Kidney (tissue), 14 donors: ENCODE measurements around the gene FAM136A. TPM values are rescaled to one million over a fixed set of nuclear protein-coding genes. Genes with fewer than 3 reads are reported as not detected.

Experiments used
- DNase-seq, 5 donors: peaks; one replicate each; pipeline ENCODE4 v3.0.0-alpha.2; 2013 to 2020
- FAIRE-seq: peaks from 2 replicates; lab custom pipeline; 2012; peaks lifted over from hg19 to GRCh38; lab: Jason Lieb, UNC
- H3K27ac ChIP-seq, 2 donors: one replicate each; pipeline ENCODE4 v1.7.0; 2013; ENCODE audit warnings: low read depth in 2 of 2, low read length in 2 of 2, inconsistent platforms in 1 of 2
- H3K27me3 ChIP-seq: one replicate; pipeline ENCODE4 v1.7.1; 2013; ENCODE audit warnings: low read length, inconsistent platforms; ENCODE audit not compliant: control insufficient read depth, insufficient read depth
- H3K36me3 ChIP-seq, 3 donors: one replicate each; pipeline versions ENCODE4 v1.7.0 to v1.7.1; 2013; ENCODE audit warnings: low read length in 3 of 3, control low read depth in 1 of 3, inconsistent platforms in 1 of 3; ENCODE audit not compliant: insufficient read depth in 3 of 3, control insufficient read depth in 2 of 3
- H3K4me1 ChIP-seq, 3 donors: one replicate each; pipeline versions ENCODE4 v1.7.0 to v1.7.1; 2013; ENCODE audit warnings: low read length in 3 of 3, inconsistent platforms in 1 of 3, low read depth in 1 of 3; ENCODE audit not compliant: control insufficient read depth in 2 of 3, insufficient read depth in 2 of 3
- H3K4me3 ChIP-seq, 3 donors: one replicate each; pipeline versions ENCODE4 v1.7.0 to v1.8.1; 2013; ENCODE audit warnings: low read length in 3 of 3, control low read depth in 1 of 3, inconsistent platforms in 1 of 3
- H3K9ac ChIP-seq, 3 donors: one replicate each; pipeline versions ENCODE4 v1.7.0 to v1.7.1; 2013; ENCODE audit warnings: low read length in 3 of 3, control low read depth in 1 of 3, inconsistent platforms in 1 of 3
- H3K9me3 ChIP-seq, 3 donors: one replicate each; pipeline versions ENCODE4 v1.7.0 to v1.7.1; 2013; ENCODE audit warnings: low read length in 3 of 3, control low read depth in 1 of 3, inconsistent platforms in 1 of 3; ENCODE audit not compliant: control insufficient read depth in 2 of 3, insufficient read depth in 1 of 3
- intact Hi-C: fragments of 100-400 bp; cut with DNase I; formaldehyde crosslinking; loops from one replicate; pipeline ENCODE4 v1.11.1; 2022
- polyA plus RNA-seq: library from polyadenylated mRNA; stranded (reverse); fragments of 350-450 nt; fragmentation: Illumina TruSeq; extraction: RNeasy Lipid Tissue Mini Kit (QIAGEN cat#74804); gene quantifications from one replicate; pipeline ENCODE4 v1.2.3, GENCODE V29; 2014; ENCODE audit warnings: low read depth, low replicate concordance; ENCODE audit not compliant: insufficient read depth
- total RNA-seq: library from RNA; stranded (reverse); fragmentation: NEBNext Ultra II Directional; extraction: Animal tissue kit (Norgen Biotek cat#: 25700); gene quantifications from one replicate; pipeline ENCODE4 v1.2.1, GENCODE V29; 2021
- TF ChIP-seq, protein P1 (sequence below): IDR thresholded peaks from 3 replicates; pipeline ENCODE4 v1.5.1; 2012; ENCODE audit warnings: mild to moderate bottlenecking, moderate library complexity, borderline replicate concordance; ENCODE audit not compliant: insufficient read depth; ENCODE audit errors: extremely low read depth
- donor health status: control.
- donor health status: control.
- donor health status: control.
- donor health status: control.
- donor health status: control.
- donor health status: DM: yes; HTN: yes; CAD: no.
- donor health status: Normal renal cell carcinoma (clear cell type).

FAM136A gene
- total and polyA plus RNA-seq, 2 donors from 2014 or later, result 27.0 to 41.9 TPM

DNA sequence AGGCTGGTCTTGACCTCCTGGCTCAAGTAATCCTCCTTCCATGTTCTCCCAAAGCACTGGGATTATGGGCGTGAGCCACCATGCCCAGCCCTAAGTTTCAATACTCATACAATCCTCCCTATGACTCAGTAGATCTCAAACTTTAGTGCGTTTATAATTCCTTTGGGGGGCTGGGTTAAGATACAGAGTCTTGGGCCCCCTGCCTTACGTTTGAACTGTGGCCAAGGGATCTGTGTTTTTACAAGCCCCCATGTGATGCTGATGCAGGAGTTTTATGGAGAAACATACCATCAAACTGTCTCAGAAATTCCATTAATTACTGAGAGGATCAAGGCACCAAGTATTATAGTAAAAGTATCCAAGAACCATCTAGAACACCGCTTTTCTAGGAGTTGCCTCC, 38.2 kb upstream of the FAM136A start:
- H3K36me3 ChIP-seq, result no peaks in the 10 kb centered on the region
- H3K9me3 ChIP-seq, result no peaks in the 10 kb centered on the region
- TF ChIP-seq, protein P1, sequence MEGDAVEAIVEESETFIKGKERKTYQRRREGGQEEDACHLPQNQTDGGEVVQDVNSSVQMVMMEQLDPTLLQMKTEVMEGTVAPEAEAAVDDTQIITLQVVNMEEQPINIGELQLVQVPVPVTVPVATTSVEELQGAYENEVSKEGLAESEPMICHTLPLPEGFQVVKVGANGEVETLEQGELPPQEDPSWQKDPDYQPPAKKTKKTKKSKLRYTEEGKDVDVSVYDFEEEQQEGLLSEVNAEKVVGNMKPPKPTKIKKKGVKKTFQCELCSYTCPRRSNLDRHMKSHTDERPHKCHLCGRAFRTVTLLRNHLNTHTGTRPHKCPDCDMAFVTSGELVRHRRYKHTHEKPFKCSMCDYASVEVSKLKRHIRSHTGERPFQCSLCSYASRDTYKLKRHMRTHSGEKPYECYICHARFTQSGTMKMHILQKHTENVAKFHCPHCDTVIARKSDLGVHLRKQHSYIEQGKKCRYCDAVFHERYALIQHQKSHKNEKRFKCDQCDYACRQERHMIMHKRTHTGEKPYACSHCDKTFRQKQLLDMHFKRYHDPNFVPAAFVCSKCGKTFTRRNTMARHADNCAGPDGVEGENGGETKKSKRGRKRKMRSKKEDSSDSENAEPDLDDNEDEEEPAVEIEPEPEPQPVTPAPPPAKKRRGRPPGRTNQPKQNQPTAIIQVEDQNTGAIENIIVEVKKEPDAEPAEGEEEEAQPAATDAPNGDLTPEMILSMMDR, result no peak
- intact Hi-C loops, result no loop called here
- H3K27me3 ChIP-seq, result no peaks in the 10 kb centered on the region
- no peak overlapping the region for H3K27ac ChIP-seq
- no peak for FAIRE-seq
- DNase-seq, result no peak
- no peaks in the 10 kb centered on the region for H3K4me1 ChIP-seq
- H3K9ac ChIP-seq, result no peak overlapping the region
- no peak overlapping the region for H3K4me3 ChIP-seq

DNA sequence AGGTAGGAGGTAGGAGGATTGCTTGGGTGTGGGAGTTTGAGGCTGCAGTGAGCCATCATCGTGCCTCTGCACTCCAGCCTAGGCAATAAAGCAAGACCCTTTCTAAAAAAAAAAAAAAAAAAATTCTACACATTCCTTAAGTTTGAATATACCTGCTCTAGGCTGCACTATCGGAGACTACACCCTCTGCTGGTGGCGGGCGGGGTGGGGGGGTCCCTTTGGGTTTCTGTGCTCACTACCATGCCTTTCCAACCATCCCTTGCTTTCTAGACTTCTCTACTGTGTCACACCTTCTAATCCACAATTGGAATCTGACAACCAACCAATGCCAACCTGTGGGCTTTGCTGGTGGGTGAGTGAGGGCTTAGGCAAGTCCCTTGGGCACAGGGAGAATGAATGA, 34.7 kb upstream of the FAM136A start:
- Histone ChIP-seq H3K9me3 (no peaks in the 10 kb centered on the region), H3K27ac (no peak overlapping the region), H3K4me1 (no peaks in the 10 kb centered on the region), H3K4me3 (no peak overlapping the region), H3K27me3 (no peaks in the 10 kb centered on the region), H3K36me3 (no peaks in the 10 kb centered on the region), H3K9ac (no peak overlapping the region)
- DNase-seq (no peak), FAIRE-seq (no peak)
- TF ChIP-seq, protein P1, result no peak
- intact Hi-C loops, result no loop called here

DNA sequence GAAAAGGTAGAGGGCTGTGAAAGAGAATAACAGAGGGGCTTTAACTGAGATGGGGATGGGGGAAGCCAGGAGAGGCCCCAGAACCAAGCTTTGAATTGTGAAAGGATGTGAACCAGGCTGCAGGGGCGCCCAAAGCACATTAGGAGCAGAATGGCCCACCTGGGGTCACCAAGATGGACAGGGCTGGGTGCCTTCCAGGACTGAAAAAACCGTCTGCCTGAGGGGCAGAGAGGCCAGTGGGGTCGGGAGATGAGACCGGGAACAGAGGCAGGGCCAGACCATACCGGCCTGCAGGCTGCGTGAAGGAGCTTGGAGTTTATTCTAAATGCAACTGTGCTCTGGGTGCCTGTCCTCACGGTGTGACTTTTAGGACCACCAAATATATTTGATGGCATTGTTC, 29.1 kb upstream of the FAM136A start:
- no peaks in the 10 kb centered on the region for H3K9me3 ChIP-seq
- intact Hi-C loops, result no loop called here
- TF ChIP-seq, protein P1, result no peak
- no peak for DNase-seq
- H3K9ac ChIP-seq, result no peak overlapping the region
- no peaks in the 10 kb centered on the region for H3K27me3 ChIP-seq
- no peaks in the 10 kb centered on the region for H3K36me3 ChIP-seq
- H3K27ac ChIP-seq, result no peak overlapping the region
- H3K4me3 ChIP-seq, result no peak overlapping the region
- no peak for FAIRE-seq
- H3K4me1 ChIP-seq, result no peaks in the 10 kb centered on the region

DNA sequence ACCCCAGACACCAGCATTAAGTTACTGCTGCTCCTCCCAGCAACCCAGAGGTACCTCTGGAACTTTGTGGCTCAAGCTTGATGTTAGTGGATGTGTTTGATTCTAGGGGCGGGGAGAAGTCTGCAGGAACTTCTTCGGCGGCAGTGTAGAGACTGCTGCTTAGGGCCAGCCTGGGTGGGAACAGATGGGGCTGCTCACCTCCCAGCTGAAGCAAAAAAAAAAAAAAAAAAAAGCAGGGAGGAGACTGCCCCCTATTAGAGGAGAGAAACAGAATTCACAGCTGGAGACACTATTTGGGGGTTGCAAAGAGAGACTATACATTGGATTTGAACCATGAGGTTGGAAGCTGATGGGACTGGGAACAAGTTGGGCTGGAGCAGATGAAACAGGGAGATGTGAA, 28.6 kb upstream of the FAM136A start:
- H3K4me3 ChIP-seq, result no peak overlapping the region
- TF ChIP-seq, protein P1, result no peak
- H3K9ac ChIP-seq, result no peak overlapping the region
- no peak for DNase-seq
- H3K27ac ChIP-seq, result no peak overlapping the region
- no peaks in the 10 kb centered on the region for H3K27me3 ChIP-seq
- FAIRE-seq, result no peak
- H3K9me3 ChIP-seq, result no peaks in the 10 kb centered on the region
- H3K36me3 ChIP-seq, result no peaks in the 10 kb centered on the region
- intact Hi-C loops, result no loop called here
- no peaks in the 10 kb centered on the region for H3K4me1 ChIP-seq
